Right atrium auricular region (tissue), 2 donors: ENCODE measurements around the gene FOXL1. TPM values are rescaled to one million over a fixed set of nuclear protein-coding genes. Genes with fewer than 3 reads are reported as not detected.

ENCODE experiments used
- DNase-seq: peaks from one replicate; pipeline ENCODE4 v3.0.0-alpha.2; 2019; ENCODE audit warnings: low spot score
- H3K27ac ChIP-seq, 2 donors: fragments of 200-600 bp; sonication (generic); 1 replicate in 1 of 2; 2 replicates in 1 of 2; pipeline ENCODE4 v1.5.1; 2016 to 2019
- H3K27me3 ChIP-seq, 2 donors: fragments of 200-600 bp; sonication (generic); one replicate each; pipeline versions ENCODE4 v1.5.1 to v1.6.0; 2017 to 2019
- H3K36me3 ChIP-seq: fragments of 200-600 bp; sonication (generic); one replicate; pipeline ENCODE4 v1.5.1; 2016
- H3K4me1 ChIP-seq, 2 donors: fragments of 200-600 bp; sonication (generic); one replicate each; pipeline versions ENCODE4 v1.5.1 to v1.6.0; 2017 to 2019
- H3K4me3 ChIP-seq, 2 donors: fragments of 200-600 bp; sonication (generic); 1 replicate in 1 of 2; 2 replicates in 1 of 2; pipeline ENCODE4 v1.5.1; 2017 to 2019; ENCODE audit warnings: mild to moderate bottlenecking in 1 of 2, moderate library complexity in 1 of 2
- H3K9me3 ChIP-seq, 2 donors: fragments of 200-600 bp; sonication (generic); one replicate each; pipeline ENCODE4 v1.5.1; 2019
- CTCF ChIP-seq, 2 donors: fragments of 200-600 bp; sonication (generic); IDR thresholded peaks; one replicate each; pipeline ENCODE4 v1.5.1; 2019; ENCODE audit warnings: antibody characterized with exemption in 2 of 2
- total RNA-seq, 2 donors: library from RNA; depleted of rRNA; stranded (reverse); fragments of >200 nt; gene quantifications; one replicate each; pipeline ENCODE4 v1.1.0, GENCODE V29; 2016

FOXL1 gene
- total RNA-seq, 2 donors from 2014 or later, result 0.85 to 1.3 TPM

- H3K4me1 ChIP-seq, result peaks cover 0 to 5% of the 10 kb centered on the region in 2 donors
- no peaks in the 10 kb centered on the region for H3K27me3 ChIP-seq
- no peak for TF ChIP-seq CTCF (IDR thresholded peaks at IDR 0.05)
- H3K9me3 ChIP-seq, result no peaks in the 10 kb centered on the region
- DNase-seq, result no peak
- no peak overlapping the region for H3K4me3 ChIP-seq
- H3K27ac ChIP-seq, result no peak overlapping the region
- peaks cover 4% of the 10 kb centered on the region for H3K36me3 ChIP-seq
Measured at GRCh38 chr16:86532526-86532815, 45.9 kb upstream of the FOXL1 start.

- Histone ChIP-seq H3K9me3 (no peaks in the 10 kb centered on the region), H3K4me1 (peaks cover 0 to 5% of the 10 kb centered on the region in 2 donors), H3K27ac (no peak overlapping the region), H3K4me3 (no peak overlapping the region), H3K27me3 (no peaks in the 10 kb centered on the region), H3K36me3 (peaks cover 10% of the 10 kb centered on the region)
- no peak for DNase-seq
- TF ChIP-seq CTCF (IDR thresholded peaks at IDR 0.05), result no peak
Measured at GRCh38 chr16:86533076-86533475, 45.3 kb upstream of the FOXL1 start.

GRCh38 chr16:86533767-86534351 is 44.5 kb upstream of the FOXL1 start:
- no peak for TF ChIP-seq CTCF (IDR thresholded peaks at IDR 0.05)
- Histone ChIP-seq H3K9me3 (no peaks in the 10 kb centered on the region), H3K4me1 (peaks cover 0 to 5% of the 10 kb centered on the region in 2 donors), H3K4me3 (no peak overlapping the region), H3K27ac (no peak overlapping the region), H3K36me3 (peaks cover 18% of the 10 kb centered on the region), H3K27me3 (no peaks in the 10 kb centered on the region)
- no peak for DNase-seq

GRCh38 chr16:86534779-86535615 is 43.4 kb upstream of the FOXL1 start:
- no peak overlapping the region for H3K4me3 ChIP-seq
- H3K27ac ChIP-seq, result no peak overlapping the region
- no peaks in the 10 kb centered on the region for H3K27me3 ChIP-seq
- peaks cover 0 to 5% of the 10 kb centered on the region in 2 donors for H3K4me1 ChIP-seq
- peaks cover 29% of the 10 kb centered on the region for H3K36me3 ChIP-seq
- no peak for DNase-seq
- H3K9me3 ChIP-seq, result no peaks in the 10 kb centered on the region
- TF ChIP-seq CTCF (IDR thresholded peaks at IDR 0.05), result no peak

- H3K4me3 ChIP-seq, result no peak overlapping the region
- H3K4me1 ChIP-seq, result peaks cover 0 to under 1% of the 10 kb centered on the region in 2 donors
- no peak overlapping the region for H3K27ac ChIP-seq
- no peak for DNase-seq
- no peaks in the 10 kb centered on the region for H3K27me3 ChIP-seq
- no peaks in the 10 kb centered on the region for H3K9me3 ChIP-seq
- H3K36me3 ChIP-seq, result peaks cover 44% of the 10 kb centered on the region
- no peak for TF ChIP-seq CTCF (IDR thresholded peaks at IDR 0.05)
Measured at GRCh38 chr16:86536621-86537020, 41.7 kb upstream of the FOXL1 start.
